NCI-H524 (cell line): ENCODE results near the gene GPR135.

Experiments
- DNase-seq, 2 experiments: peaks; one replicate each; lab custom pipeline; 2025; lab: John Stamatoyannopoulos, UW

The GPR135 gene

GRCh38 chr14:59424341-59425071 lies 40.7 kb downstream of the GPR135 start:
- DNase-seq, result no peak

GRCh38 chr14:59422069-59422881 lies 42.9 kb downstream of the GPR135 start:
- peak; percentile 27 to 78 for DNase-seq

GRCh38 chr14:59419303-59419702 lies 45.9 kb downstream of the GPR135 start:
- DNase-seq, result peak in 1 of 2 experiments; percentile 47

- DNase-seq, result no peak
Observed at GRCh38 chr14:59417311-59417710, 47.9 kb downstream of the GPR135 start.

- DNase-seq, result no peak
Observed at GRCh38 chr14:59415836-59416602, 49.2 kb downstream of the GPR135 start.
